ENCODE results near the gene LPIN1.

Gene LPIN1, protein sequence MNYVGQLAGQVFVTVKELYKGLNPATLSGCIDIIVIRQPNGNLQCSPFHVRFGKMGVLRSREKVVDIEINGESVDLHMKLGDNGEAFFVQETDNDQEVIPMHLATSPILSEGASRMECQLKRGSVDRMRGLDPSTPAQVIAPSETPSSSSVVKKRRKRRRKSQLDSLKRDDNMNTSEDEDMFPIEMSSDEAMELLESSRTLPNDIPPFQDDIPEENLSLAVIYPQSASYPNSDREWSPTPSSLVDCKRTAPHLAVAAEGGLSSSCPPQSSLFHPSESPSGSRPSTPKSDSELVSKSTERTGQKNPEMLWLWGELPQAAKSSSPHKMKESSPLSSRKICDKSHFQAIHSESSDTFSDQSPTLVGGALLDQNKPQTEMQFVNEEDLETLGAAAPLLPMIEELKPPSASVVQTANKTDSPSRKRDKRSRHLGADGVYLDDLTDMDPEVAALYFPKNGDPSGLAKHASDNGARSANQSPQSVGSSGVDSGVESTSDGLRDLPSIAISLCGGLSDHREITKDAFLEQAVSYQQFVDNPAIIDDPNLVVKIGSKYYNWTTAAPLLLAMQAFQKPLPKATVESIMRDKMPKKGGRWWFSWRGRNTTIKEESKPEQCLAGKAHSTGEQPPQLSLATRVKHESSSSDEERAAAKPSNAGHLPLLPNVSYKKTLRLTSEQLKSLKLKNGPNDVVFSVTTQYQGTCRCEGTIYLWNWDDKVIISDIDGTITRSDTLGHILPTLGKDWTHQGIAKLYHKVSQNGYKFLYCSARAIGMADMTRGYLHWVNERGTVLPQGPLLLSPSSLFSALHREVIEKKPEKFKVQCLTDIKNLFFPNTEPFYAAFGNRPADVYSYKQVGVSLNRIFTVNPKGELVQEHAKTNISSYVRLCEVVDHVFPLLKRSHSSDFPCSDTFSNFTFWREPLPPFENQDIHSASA

DNA sequence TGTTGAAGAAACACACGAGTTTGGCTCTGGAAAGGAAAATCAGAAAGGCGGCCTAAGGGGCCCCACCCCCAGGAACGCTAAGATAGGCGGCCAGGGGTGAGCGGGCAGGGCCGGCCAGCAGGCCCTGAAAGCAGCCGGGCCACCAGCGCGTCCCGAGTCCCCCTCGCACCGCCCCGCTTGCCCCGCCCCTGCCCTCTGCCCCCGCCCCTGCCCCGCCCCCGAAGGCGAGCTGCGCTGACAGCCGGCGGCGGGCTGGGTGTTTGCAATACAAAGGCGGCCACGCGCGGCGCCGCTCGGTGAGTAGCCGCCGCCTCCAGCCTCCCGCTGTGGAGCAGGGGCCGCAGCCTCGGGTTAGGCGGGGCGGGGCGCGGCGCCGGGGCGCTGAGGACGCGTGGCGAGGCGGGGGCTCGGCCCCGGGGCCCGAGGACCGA, at the start of gene LPIN1:
Gene LPIN1, plus strand, starts transcription at position 257 of the 431 bp plus-strand sequence. CDS start 18,910 bp downstream, outside the sequence.
- FAIRE-seq: no peak

DNA sequence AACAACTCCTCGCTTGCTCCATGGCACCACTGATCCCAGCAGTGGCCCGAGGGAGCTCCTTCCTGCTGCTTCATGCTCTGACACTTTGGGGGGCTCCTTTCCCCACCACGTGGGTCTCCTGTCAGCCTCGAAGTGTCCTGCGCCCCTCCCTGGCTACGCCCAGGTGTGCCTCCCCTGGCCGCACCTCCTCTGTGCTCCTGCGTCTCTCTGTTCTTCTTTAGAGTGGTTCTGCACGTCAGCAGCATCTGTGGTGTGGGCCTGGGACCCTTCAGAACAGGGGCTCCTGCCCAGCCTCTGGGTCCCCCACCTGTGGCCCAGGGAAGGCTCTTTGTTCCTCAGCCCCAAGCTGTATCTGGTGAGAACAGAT, 49.7 kb upstream of the LPIN1 start:
- no peak for FAIRE-seq

DNA sequence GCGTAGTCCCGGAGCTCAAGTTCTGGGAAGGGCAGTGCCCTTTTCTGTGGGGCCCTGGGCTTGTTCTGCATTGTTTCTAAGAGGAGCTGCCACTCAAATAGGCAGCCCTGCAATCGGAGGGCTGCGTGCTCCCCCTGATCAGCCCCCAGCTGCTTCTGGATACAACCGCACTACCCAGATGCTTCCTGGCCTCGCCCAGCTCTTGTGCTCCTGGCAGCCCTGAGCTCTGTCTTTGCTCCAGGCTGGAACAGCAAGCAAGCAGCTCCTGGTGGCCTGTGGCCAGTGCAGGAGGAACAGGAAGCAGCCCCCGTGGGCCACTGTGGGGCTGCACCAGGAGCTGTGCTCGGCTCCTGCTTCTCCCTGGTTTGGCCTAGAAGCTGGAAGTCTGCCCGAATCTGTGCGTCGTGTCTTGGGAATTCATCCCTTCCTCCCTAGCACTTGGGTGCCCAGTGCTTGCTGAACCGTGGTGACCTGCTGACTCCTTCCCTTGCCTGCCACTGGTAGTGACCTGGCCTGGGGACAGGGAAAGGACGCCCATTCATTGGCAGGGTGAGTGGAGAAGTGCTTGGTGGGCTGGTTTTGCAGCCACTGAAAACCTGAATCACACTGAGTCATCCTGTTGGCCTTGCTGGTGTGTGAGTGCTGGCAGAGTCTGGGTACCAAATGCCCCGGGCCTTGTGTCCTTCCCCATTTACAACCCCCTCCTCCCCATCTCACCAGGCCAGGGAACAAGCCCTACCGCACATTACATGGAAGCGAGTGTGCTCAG, 49.1 kb upstream of the LPIN1 start:
- no peak for FAIRE-seq

DNA sequence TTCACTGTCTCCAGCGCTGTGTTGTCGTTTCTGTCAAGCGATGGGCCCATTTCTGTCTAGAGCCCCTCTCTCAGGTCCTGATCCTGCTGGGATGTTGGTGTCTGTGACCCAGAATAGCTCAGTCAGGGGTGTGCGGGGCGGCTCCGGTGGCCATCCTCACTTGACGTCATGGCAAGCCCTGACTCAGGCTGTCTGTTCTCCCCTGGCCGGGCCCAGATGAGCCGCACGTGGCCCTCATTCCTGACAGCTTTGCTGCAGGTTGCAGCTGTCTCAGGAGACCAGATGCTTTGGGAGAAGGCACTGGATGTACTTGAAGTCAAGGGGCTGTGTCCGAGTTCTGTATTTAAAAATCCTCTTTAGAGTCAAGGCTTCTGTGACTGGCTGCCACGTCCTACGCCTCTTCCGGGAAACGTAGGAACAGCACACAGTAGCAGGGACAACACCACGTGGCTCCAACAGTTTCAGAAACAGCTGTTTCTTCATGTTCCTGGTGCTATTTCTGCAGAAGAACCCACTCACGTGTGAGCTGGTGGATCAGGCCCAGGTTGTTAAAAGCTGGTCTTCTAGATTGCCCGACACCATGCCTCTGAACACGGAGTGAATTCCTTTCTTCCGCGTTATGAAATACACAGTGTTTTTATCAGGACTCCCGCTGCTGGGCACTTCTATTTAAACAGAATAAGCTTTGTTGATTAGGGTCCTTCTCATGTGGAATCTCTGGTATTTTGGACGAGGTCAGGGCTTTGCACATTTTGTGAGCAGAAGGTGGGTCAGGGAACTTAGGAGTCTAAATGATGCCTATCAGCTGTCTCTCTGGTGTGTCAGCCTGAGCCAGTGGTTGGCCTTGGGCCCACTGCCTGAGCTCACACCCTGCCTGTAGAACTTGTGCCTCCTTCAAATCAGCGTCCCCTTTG, 48.2 kb upstream of the LPIN1 start:
- FAIRE-seq: no peak

DNA sequence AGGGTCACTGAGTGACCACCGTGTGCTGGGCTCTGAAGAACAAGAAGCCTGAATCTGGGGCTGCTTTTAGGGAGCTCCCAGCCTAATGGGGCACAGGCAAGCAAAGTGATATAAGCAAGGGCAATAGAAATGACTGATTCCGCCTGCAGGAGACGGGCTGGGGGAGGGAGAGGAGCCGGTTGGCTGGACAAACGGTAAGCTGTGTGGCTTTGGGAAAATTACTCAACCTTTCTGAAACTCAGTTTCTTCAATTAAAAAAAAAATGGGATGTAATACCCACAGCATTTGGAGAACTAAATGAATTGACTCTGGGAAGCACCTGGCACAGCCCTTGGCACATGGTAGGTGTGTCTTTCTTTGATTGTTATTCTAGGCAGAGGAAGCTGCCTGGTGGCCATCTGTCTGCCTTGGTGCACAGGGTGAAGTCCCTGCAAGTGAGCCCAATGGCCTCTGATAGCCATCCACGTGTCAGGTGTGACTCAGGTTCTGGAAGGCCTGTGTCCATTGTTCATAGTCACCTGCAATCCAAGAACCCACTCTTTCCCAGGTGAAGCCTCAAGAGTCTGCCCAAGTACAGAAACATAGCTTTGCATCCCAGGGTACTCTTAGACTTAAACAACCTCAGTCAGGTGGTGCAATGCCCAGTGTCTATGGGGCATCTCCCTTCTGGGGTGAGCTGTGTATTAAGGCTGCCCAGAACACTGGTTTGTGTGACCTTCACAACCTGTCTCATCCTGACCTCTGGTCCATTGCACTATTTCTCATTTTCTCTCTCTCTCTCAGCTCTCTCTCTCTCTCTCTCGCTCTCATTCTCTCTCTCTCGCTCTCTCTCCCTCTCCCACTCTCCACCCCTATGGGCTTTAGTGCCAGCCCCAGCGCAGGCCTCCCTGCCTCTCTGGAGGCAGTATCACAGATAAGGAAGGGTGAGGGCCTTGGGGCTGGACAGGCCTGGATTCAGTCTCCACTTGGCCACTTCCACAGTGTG, 46.5 kb upstream of the LPIN1 start:
- FAIRE-seq: no peak

DNA sequence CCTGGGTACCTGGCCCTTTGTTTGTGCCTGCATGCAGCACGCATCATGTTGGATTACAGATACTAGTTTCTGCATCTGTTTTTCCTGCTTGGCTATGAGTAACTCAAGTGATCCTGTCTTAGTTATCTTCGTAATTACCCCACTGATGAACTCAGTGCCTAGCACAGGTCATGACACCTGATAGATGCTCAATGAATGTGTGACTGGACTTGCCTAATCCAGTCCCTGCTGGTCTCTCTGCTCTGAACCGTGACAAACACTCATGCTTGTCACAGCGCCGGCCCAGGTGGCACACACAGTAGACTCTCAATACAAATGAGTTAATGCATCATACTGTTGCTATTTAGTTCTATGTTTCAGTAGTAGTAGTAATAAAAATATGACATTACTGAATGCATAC, 45.2 kb upstream of the LPIN1 start:
- FAIRE-seq: no peak

DNA sequence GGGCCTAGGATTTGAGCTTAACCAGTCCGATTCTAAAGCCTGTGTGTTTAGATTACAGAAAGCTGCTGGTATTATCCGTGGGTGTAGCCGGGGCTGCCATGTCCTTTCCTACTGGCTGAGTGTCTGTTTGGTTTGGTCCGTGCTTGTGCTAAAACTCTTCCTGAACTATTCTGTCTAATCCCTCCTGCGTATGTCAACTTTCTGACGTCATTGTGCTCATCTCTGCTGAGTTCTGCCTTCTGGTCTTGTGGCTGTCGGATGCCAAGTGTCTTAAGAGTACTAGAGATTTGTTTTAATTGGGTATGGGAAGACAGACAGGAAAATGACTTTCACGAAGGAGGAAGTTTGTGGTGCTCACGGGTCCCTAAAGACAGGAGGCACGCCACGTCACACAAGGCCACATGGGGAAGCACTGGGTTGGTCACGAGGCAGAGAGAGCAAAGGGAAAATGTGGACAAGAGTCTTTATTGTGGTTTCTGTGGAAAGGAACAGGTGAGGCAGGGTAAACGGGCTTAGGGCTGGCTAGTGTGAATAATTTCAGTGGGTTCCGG, 44.6 kb upstream of the LPIN1 start:
- FAIRE-seq: no peak

DNA sequence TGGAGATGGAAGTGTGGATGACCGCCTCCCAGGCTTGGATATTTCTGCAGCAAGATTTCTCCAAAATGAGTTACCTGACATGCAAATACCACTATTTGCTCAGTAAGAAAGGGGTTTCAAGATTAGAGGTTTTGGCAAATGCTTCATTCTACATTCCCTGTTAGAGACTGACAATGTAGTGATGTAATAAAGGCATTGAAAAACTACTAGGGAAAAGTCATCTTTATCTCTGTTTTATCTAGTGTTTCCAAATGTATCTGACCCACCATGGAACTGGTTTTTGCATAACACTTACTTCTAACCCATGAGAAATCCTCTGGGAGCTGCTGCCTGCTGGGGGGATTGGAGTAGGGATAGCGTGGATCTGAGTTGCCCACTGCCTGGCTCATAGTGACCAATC, 43.5 kb upstream of the LPIN1 start:
- FAIRE-seq: no peak

DNA sequence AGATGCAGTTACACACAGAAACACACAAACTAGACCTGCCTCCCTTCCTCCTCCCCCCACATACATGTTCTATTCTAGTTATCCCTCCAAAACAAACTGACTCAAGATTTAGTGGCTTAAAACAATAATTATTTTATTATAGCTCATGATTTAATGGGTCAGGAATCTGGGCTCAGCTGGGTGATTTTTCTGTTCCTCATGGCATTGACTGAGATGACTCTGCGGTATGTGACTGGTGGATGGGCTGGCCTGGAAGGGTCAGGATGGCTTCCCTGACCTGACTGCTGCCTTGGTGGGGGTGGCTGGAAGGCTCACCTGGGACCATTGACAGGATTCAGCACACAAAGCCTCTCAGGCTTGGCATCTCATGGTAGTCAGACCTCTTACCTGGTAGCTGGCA, 42.7 kb upstream of the LPIN1 start:
- FAIRE-seq: no peak

DNA sequence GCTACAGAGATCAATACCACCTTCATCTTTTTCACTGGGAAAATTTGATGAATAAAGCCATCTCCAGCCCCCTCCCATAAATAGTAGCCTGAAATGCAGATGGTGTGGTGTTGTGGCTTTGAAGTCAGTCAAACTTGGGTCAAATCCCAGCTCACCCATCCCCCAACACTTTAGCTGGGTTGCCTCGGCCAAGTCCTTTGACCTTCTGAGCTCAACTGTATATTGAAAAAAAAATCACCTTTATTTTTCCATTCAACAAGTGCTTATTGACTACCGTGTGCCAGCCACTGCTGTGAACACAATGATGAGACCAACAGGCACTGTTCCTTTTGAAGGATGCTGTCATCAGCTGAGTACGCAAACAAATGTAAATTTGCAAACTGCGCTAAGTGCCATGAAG, 41.4 kb upstream of the LPIN1 start:
- FAIRE-seq: no peak

DNA sequence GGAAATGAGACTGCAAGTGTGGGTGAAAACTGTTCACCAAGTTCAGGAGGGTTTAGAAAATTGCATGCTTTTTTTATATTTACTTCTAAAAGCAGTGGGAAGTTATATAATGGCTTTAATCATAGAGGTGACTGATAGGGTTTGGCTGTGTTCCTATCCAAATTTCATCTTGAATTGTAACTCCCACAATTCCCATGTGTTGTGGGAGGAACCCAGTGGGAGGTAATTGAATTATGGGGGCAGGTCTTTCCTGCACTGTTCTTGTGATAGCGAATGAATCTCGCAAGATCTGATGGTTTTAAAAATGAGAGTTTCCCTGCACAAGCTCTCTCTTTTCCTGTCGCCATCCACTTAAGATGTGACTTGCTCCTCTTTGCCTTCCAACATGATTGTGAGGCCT, 40.7 kb upstream of the LPIN1 start:
- FAIRE-seq: no peak

DNA sequence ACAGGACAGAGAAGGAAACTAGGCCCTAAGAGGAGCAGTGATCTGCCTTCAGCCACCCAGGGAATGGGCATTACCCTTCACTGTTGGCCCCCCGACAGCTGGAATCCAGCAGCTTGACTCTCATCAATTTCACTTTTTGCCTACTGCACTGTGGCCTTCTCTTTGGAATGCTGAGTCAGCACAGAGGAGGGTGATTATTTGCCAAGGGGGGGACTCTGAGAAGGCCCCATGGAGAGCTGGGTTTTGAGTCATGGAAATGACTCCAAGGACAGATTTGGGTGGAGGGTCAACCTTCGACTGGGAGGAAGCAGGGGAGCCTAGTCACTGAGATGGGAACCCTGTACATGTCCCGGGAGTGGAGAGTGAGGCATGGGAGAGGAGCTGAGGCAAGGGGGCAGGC, 38.3 kb upstream of the LPIN1 start:
- FAIRE-seq: no peak

DNA sequence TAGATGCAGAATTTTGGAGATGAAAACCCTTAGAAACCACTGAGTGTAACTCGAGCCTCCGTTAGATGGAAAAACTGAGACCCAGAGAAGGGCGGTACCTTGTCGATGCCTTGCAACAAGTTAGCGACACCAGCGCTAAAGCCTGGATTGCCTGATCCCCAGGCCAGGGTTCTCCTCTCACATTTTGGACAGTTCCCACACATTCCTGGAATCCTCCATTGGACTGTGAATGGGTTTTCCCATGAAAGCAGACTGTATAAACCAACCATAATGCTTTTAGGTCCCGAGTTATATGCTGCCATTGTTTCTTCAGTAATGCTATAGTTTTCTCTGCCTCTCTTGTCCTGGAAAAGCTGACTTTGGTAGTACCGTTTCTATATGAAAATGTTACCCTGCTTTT, 37.1 kb upstream of the LPIN1 start:
- no peak for FAIRE-seq

DNA sequence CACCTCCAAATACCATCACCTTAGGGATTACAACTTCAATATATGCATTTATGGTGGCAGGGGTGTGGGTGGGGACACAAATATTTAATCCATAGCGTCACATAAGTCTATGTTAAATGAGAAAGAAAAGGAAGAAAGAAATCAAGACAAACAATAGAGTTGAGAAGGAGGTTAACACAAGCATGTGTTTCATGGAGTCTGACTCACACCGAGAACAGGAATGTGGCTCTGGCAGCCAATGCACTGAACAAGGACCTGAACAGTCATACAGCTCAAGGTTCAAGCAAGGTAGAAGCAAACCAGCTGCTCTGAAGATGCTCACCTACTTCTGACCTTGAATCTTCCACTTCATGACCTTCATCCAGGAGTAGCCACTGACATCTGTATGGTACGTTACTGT, 36.2 kb upstream of the LPIN1 start:
- no peak for FAIRE-seq

DNA sequence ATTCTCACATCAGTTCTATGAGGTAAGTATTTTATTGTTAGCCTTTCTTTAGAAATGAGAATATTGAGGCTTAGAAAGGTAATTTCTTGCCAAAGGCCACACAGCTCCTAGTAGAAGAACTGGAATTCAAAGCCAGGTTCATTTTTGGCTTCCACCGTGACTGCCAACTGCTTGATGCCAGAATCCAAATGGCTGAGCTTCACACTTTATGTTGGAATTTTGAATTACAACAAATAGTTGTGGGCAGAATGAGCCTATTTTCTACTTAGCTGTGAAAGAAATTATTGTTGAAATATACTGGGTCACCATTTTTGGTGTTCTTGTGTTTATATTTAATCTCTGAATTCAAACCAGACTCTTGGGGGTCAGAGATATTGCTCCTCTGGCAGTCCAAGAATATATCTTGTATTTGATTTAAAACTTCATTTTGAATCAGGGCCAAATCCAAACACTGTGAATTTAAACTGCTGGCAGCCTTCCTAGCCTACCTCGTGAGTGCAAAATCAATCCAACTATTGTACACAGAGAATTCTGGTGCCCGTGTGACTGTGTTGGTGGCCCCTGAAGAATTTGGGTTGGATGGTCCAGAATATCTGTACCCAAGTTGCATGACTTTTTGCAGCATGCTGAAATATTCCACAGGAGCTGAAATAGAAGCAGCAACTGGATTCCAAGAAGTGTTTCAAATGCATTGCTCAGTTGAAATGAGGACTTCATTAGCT, 35.6 kb upstream of the LPIN1 start:
- no peak for FAIRE-seq

DNA sequence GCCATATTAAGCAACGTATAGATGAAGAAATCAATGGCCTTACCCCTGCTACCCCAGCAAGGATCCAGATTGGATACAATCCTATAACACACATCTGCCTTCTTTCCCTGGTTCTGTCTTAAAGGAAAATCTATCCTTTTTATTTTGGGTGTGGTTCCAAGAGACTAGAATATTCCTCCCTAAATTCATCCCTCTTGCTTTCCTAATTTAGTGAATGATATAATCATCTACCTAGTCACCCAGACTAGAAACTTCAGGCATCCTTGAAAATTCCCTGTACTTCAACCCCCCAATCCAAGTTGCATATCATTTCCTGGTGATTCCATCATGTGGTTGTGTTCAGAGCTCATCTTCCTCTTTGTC, 35.1 kb upstream of the LPIN1 start:
- FAIRE-seq: no peak

DNA sequence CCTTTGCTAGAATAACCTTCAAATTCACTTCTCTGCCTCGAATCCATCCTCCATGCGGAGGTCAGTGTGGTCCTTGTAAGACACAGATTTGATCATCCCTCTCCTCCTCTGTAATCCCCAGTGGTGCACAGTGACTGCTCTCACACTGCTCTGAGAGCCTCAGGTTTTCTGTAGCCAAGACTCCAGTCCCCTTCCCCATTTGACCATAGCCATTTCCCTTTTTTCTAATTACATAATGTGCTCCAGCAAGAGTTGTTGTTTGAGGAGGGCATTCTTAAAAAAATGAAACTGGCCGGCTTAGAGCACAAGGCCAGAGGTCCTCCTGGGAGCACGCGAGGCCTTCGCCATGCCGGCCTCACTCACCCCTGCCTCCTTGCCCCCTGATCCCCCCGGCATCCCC, 34.7 kb upstream of the LPIN1 start:
- no peak for FAIRE-seq

DNA sequence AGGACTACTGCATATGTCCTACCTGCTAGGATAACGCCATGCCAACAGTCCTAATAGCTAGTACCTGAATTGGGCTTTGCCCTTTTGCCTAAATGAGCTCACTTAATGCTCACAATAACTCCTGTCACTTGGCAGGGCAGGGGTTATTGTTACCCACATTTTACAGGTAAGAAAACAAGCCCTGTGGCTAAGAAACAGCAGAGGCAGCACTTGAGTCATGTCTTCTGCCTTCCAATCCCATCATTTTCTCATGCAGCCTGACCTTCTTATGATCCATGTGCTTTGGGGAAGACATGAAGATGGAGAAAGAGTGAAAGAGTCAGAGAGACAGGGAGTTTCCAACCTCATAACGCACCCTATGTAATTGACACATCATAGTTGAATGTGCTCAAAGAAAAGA, 33.6 kb upstream of the LPIN1 start:
- no peak for FAIRE-seq

DNA sequence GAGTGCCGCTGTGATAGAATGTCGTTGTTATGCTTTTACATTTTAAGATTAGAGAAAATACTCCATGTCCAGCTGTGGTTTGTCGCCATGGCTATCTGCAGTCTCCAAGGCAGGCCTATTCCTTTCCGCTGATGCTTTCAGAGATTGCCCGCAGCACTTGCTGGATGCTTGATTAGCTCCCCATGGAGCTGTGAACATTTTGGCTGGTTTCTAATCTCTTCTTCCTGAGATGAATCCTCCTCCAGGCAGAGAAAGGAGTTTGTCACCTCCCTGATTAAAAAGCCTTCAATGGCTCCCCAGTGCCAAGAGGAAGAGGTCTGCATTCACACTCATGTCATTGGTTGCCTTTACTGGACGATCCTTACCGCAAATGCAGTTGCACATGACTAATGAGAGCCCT, 32.6 kb upstream of the LPIN1 start:
- no peak for FAIRE-seq

Measured in A204.1 (cell line).